ENCODE data around the gene IFNGR2.

IFNGR2 gene

GRCh38 chr21:33427051-33427450 is 23.8 kb downstream of the IFNGR2 start:
- H2BK5ac ChIP-seq (ENCODE audit: low read length), result no peak overlapping the region

DNA sequence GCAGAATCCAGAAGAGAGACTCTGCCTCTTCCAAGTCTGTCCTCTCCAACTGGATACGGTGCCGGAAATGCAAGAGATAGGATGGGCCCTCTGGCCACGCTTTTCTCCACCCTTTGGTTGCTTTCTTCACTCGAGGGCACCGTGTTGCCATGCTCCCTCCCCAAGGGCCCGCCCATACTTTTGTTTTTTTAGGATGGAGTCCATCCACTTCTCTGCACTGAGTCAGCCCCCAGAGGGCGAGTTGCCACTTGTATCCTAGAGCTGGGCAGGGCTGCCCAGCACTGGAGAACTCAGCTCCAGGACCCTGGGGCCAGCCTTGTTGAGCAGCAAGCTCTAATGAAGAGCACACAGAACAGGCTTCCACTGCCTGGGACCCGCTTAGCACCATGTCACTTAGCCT is 25.5 kb downstream of the IFNGR2 start:
- Histone ChIP-seq H3K4me2 (ENCODE audit: insufficient read depth, low read length, poor library complexity, severe bottlenecking) (no peak overlapping the region), H3K4me1 (ENCODE audit: control insufficient read depth in 2 of 2, insufficient read depth in 1 of 2, low read depth in 1 of 2, low read length in 2 of 2) (no peaks in the 10 kb centered on the region), H3K18ac (ENCODE audit: low read length) (no peak overlapping the region), H3K9me3 (replicated peaks in 1 of 2; ENCODE audit: control insufficient read depth in 2 of 2, insufficient read depth in 1 of 2, low read depth in 1 of 2, low read length in 2 of 2) (peaks cover 0 to 2% of the 10 kb centered on the region in 2 donors), H3K4ac (ENCODE audit: low read length) (no peak overlapping the region), H3K27me3 (ENCODE audit: control insufficient read depth in 3 of 3, insufficient read depth in 3 of 3, low read depth in 1 of 3, low read length in 3 of 3) (no peaks in the 10 kb centered on the region), H2AK5ac (ENCODE audit: low read depth, low read length) (no peak overlapping the region), H2BK5ac (ENCODE audit: low read length) (no peak overlapping the region), H3K23ac (ENCODE audit: low read depth, low read length, poor library complexity) (no peak overlapping the region), H3K4me3 (ENCODE audit: low read length in 2 of 2) (no peak overlapping the region), H2BK15ac (ENCODE audit: low read length) (no peak overlapping the region), H3K79me1 (ENCODE audit: low read depth, low read length) (no peaks in the 10 kb centered on the region), H3K27ac (replicated peaks; ENCODE audit: low read length) (no peak overlapping the region), H3K14ac (ENCODE audit: low read length) (no peak overlapping the region), H2AFZ (ENCODE audit: low read length) (no peak overlapping the region), H2BK12ac (ENCODE audit: low read length) (no peak overlapping the region), H4K8ac (ENCODE audit: low read depth, low read length) (no peak overlapping the region), H4K91ac (ENCODE audit: low read depth, low read length, poor library complexity) (no peak overlapping the region), H2BK120ac (ENCODE audit: low read depth, low read length) (no peak overlapping the region), H3K9ac (ENCODE audit: low read depth, low read length, poor library complexity) (no peak overlapping the region), H3K36me3 (replicated peaks in 1 of 2; ENCODE audit: control insufficient read depth in 2 of 2, insufficient read depth in 2 of 2, low read length in 2 of 2) (peaks cover 49 to 96% of the 10 kb centered on the region in 2 donors)
- WGBS, 2 donors (ENCODE audit: extremely low coverage in 2 of 2, insufficient read length in 2 of 2, insufficient replicate concordance in 1 of 2), result no CpG with 5 or more reads among the region's 8 CpGs
- no peak for DNase-seq (ENCODE audit: low spot score)

More at GRCh38 chr21:33427051-33427450, 23.8 kb downstream of the IFNGR2 start:
- H3K79me1 ChIP-seq (ENCODE audit: low read depth, low read length), result no peaks in the 10 kb centered on the region
- no peak overlapping the region for H3K27ac ChIP-seq (replicated peaks; ENCODE audit: low read length)
- no peak overlapping the region for H2AFZ ChIP-seq (ENCODE audit: low read length)
- no peaks in the 10 kb centered on the region for H3K4me1 ChIP-seq (ENCODE audit: control insufficient read depth in 2 of 2, insufficient read depth in 1 of 2, low read depth in 1 of 2, low read length in 2 of 2)
- H3K4me3 ChIP-seq (ENCODE audit: low read length in 2 of 2), result no peak overlapping the region
- no peak overlapping the region for H2BK12ac ChIP-seq (ENCODE audit: low read length)
- no peak overlapping the region for H4K91ac ChIP-seq (ENCODE audit: low read depth, low read length, poor library complexity)
- H2BK120ac ChIP-seq (ENCODE audit: low read depth, low read length), result no peak overlapping the region
- no peak overlapping the region for H3K23ac ChIP-seq (ENCODE audit: low read depth, low read length, poor library complexity)
- no peaks in the 10 kb centered on the region for H3K27me3 ChIP-seq (ENCODE audit: control insufficient read depth in 3 of 3, insufficient read depth in 3 of 3, low read depth in 1 of 3, low read length in 3 of 3)
- no peak overlapping the region for H2BK15ac ChIP-seq (ENCODE audit: low read length)
- WGBS, 2 donors (ENCODE audit: extremely low coverage in 2 of 2, insufficient read length in 2 of 2, insufficient replicate concordance in 1 of 2), result no CpG with 5 or more reads among the region's 7 CpGs
- H3K9me3 ChIP-seq (replicated peaks in 1 of 2; ENCODE audit: control insufficient read depth in 2 of 2, insufficient read depth in 1 of 2, low read depth in 1 of 2, low read length in 2 of 2), result peaks cover 0 to 2% of the 10 kb centered on the region in 2 donors
- H2AK5ac ChIP-seq (ENCODE audit: low read depth, low read length), result no peak overlapping the region
- DNase-seq (ENCODE audit: low spot score), result no peak
- H4K8ac ChIP-seq (ENCODE audit: low read depth, low read length), result no peak overlapping the region
- H3K4ac ChIP-seq (ENCODE audit: low read length), result no peak overlapping the region
- H3K18ac ChIP-seq (ENCODE audit: low read length), result no peak overlapping the region
- no peak overlapping the region for H3K4me2 ChIP-seq (ENCODE audit: insufficient read depth, low read length, poor library complexity, severe bottlenecking)
- H3K36me3 ChIP-seq (replicated peaks in 1 of 2; ENCODE audit: control insufficient read depth in 2 of 2, insufficient read depth in 2 of 2, low read length in 2 of 2), result peaks cover 35 to 86% of the 10 kb centered on the region in 2 donors
- H3K9ac ChIP-seq (ENCODE audit: low read depth, low read length, poor library complexity), result no peak overlapping the region
- no peak overlapping the region for H3K14ac ChIP-seq (ENCODE audit: low read length)

GRCh38 chr21:33430858-33431257 is 27.6 kb downstream of the IFNGR2 start:
- Histone ChIP-seq H4K8ac (ENCODE audit: low read depth, low read length) (no peak overlapping the region), H2BK12ac (ENCODE audit: low read length) (no peak overlapping the region), H2BK120ac (ENCODE audit: low read depth, low read length) (no peak overlapping the region), H2BK5ac (ENCODE audit: low read length) (no peak overlapping the region), H3K27me3 (ENCODE audit: control insufficient read depth in 3 of 3, insufficient read depth in 3 of 3, low read depth in 1 of 3, low read length in 3 of 3) (no peaks in the 10 kb centered on the region), H3K9ac (ENCODE audit: low read depth, low read length, poor library complexity) (no peak overlapping the region), H2AFZ (ENCODE audit: low read length) (no peak overlapping the region), H4K91ac (ENCODE audit: low read depth, low read length, poor library complexity) (no peak overlapping the region), H3K18ac (ENCODE audit: low read length) (no peak overlapping the region), H3K9me3 (replicated peaks in 1 of 2; ENCODE audit: control insufficient read depth in 2 of 2, insufficient read depth in 1 of 2, low read depth in 1 of 2, low read length in 2 of 2) (peaks cover 0 to 2% of the 10 kb centered on the region in 2 donors), H3K4me3 (ENCODE audit: low read length in 2 of 2) (no peak overlapping the region), H3K14ac (ENCODE audit: low read length) (no peak overlapping the region), H3K79me1 (ENCODE audit: low read depth, low read length) (no peaks in the 10 kb centered on the region), H2AK5ac (ENCODE audit: low read depth, low read length) (no peak overlapping the region), H3K36me3 (replicated peaks in 1 of 2; ENCODE audit: control insufficient read depth in 2 of 2, insufficient read depth in 2 of 2, low read length in 2 of 2) (peaks cover 46 to 93% of the 10 kb centered on the region in 2 donors), H3K4me2 (ENCODE audit: insufficient read depth, low read length, poor library complexity, severe bottlenecking) (no peak overlapping the region), H3K27ac (replicated peaks; ENCODE audit: low read length) (no peak overlapping the region), H3K23ac (ENCODE audit: low read depth, low read length, poor library complexity) (no peak overlapping the region), H3K4me1 (ENCODE audit: control insufficient read depth in 2 of 2, insufficient read depth in 1 of 2, low read depth in 1 of 2, low read length in 2 of 2) (peaks cover 0 to 7% of the 10 kb centered on the region in 2 donors), H2BK15ac (ENCODE audit: low read length) (no peak overlapping the region), H3K4ac (ENCODE audit: low read length) (no peak overlapping the region)
- WGBS, 2 donors (ENCODE audit: extremely low coverage in 2 of 2, insufficient read length in 2 of 2, insufficient replicate concordance in 1 of 2), result no CpG with 5 or more reads among the region's 3 CpGs
- DNase-seq (ENCODE audit: low spot score), result no peak

DNA sequence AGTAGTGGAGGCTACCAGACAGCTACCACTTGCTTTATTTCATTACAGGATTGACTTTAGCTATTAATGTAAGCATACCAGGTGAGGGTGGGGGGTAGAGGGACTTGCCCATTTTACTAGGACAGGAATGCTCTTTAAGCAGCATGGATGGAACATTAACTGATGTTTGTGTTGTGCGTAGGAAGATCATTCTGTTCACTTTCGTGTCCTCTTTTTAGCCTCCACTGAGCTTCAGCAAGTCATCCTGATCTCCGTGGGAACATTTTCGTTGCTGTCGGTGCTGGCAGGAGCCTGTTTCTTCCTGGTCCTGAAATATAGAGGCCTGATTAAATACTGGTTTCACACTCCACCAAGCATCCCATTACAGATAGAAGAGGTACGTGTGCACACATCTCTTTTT is 29.3 kb downstream of the IFNGR2 start:
- no peaks in the 10 kb centered on the region for H3K27me3 ChIP-seq (ENCODE audit: control insufficient read depth in 3 of 3, insufficient read depth in 3 of 3, low read depth in 1 of 3, low read length in 3 of 3)
- no peak overlapping the region for H2BK120ac ChIP-seq (ENCODE audit: low read depth, low read length)
- H3K23ac ChIP-seq (ENCODE audit: low read depth, low read length, poor library complexity), result no peak overlapping the region
- no peak for DNase-seq (ENCODE audit: low spot score)
- no peak overlapping the region for H2BK12ac ChIP-seq (ENCODE audit: low read length)
- H3K79me1 ChIP-seq (ENCODE audit: low read depth, low read length), result no peaks in the 10 kb centered on the region
- no peak overlapping the region for H3K18ac ChIP-seq (ENCODE audit: low read length)
- H3K4me1 ChIP-seq (ENCODE audit: control insufficient read depth in 2 of 2, insufficient read depth in 1 of 2, low read depth in 1 of 2, low read length in 2 of 2), result peaks cover 0 to 7% of the 10 kb centered on the region in 2 donors
- no peak overlapping the region for H3K4me2 ChIP-seq (ENCODE audit: insufficient read depth, low read length, poor library complexity, severe bottlenecking)
- H3K4me3 ChIP-seq (ENCODE audit: low read length in 2 of 2), result no peak overlapping the region
- no peak overlapping the region for H3K14ac ChIP-seq (ENCODE audit: low read length)
- H3K27ac ChIP-seq (replicated peaks; ENCODE audit: low read length), result no peak overlapping the region
- no peak overlapping the region for H3K4ac ChIP-seq (ENCODE audit: low read length)
- no peak overlapping the region for H3K9ac ChIP-seq (ENCODE audit: low read depth, low read length, poor library complexity)
- H4K91ac ChIP-seq (ENCODE audit: low read depth, low read length, poor library complexity), result no peak overlapping the region
- no peak overlapping the region for H2BK5ac ChIP-seq (ENCODE audit: low read length)
- no peak overlapping the region for H2AFZ ChIP-seq (ENCODE audit: low read length)
- no peak overlapping the region for H2BK15ac ChIP-seq (ENCODE audit: low read length)
- WGBS, 2 donors (ENCODE audit: extremely low coverage in 2 of 2, insufficient read length in 2 of 2, insufficient replicate concordance in 1 of 2), result no CpG with 5 or more reads among the region's 6 CpGs
- no peak overlapping the region for H4K8ac ChIP-seq (ENCODE audit: low read depth, low read length)
- no peak overlapping the region for H2AK5ac ChIP-seq (ENCODE audit: low read depth, low read length)
- peaks cover 0 to 2% of the 10 kb centered on the region in 2 donors for H3K9me3 ChIP-seq (replicated peaks in 1 of 2; ENCODE audit: control insufficient read depth in 2 of 2, insufficient read depth in 1 of 2, low read depth in 1 of 2, low read length in 2 of 2)
- peaks cover 44 to 95% of the 10 kb centered on the region in 2 donors for H3K36me3 ChIP-seq (replicated peaks in 1 of 2; ENCODE audit: control insufficient read depth in 2 of 2, insufficient read depth in 2 of 2, low read length in 2 of 2)
